ENCODE measurements around the gene CEACAM1. TPM values are rescaled to one million over a fixed set of nuclear protein-coding genes. Genes with fewer than 3 reads are reported as not detected.

CEACAM1 gene
- total and polyA plus RNA-seq, 7 donors = 0.62 to 4.8 (median 1.4) TPM

- intact Hi-C loops (cut with DNase I) = no loop called here
- Histone ChIP-seq H3K27me3 (ENCODE audit: insufficient read depth in 3 of 3, low read length in 2 of 3) (no peaks in the 10 kb centered on the region), H3K4me3 (no peak overlapping the region), H3K4me1 (no peaks in the 10 kb centered on the region), H3K27ac (no peak overlapping the region), H3K36me3 (ENCODE audit: insufficient read depth in 1 of 2, low read depth in 1 of 2) (no peaks in the 10 kb centered on the region), H3K9me3 (no peaks in the 10 kb centered on the region)
- no peak for TF ChIP-seq CTCF (IDR thresholded peaks at IDR 0.05)
- ATAC-seq (no peak), DNase-seq (no peak)
- 50 to 59% (median 54%) methylated on average over 10 of the region's 10 CpGs for WGBS, 3 donors
These were observed 27.5 kb upstream of the CEACAM1 start for GRCh38 chr19:42555801-42556200.

- intact Hi-C loops (cut with DNase I) = no loop called here
- DNase-seq (no peak), ATAC-seq (no peak)
- H3K27me3 ChIP-seq (ENCODE audit: insufficient read depth in 3 of 3, low read length in 2 of 3) = no peaks in the 10 kb centered on the region
- 25 to 27% (median 26%) methylated on average over 5 of the region's 5 CpGs for WGBS, 3 donors
- no peaks in the 10 kb centered on the region for H3K4me1 ChIP-seq
- H3K9me3 ChIP-seq = no peaks in the 10 kb centered on the region
- H3K36me3 ChIP-seq (ENCODE audit: insufficient read depth in 1 of 2, low read depth in 1 of 2) = no peaks in the 10 kb centered on the region
- H3K27ac ChIP-seq = no peak overlapping the region
- no peak for TF ChIP-seq CTCF (IDR thresholded peaks at IDR 0.05)
- no peak overlapping the region for H3K4me3 ChIP-seq
These were observed 27.0 kb upstream of the CEACAM1 start for GRCh38 chr19:42555317-42555716.

- Histone ChIP-seq H3K9me3 (no peaks in the 10 kb centered on the region), H3K27ac (no peak overlapping the region), H3K27me3 (ENCODE audit: insufficient read depth in 3 of 3, low read length in 2 of 3) (no peaks in the 10 kb centered on the region), H3K4me1 (no peaks in the 10 kb centered on the region), H3K36me3 (ENCODE audit: insufficient read depth in 1 of 2, low read depth in 1 of 2) (no peaks in the 10 kb centered on the region), H3K4me3 (no peak overlapping the region)
- no peak for TF ChIP-seq CTCF (IDR thresholded peaks at IDR 0.05)
- intact Hi-C loops (cut with DNase I) = no loop called here
- no peak for ATAC-seq
- DNase-seq = no peak
- WGBS, 3 donors = 83 to 96% (median 89%) methylated on average over 3 of the region's 3 CpGs
These were observed 25.8 kb upstream of the CEACAM1 start for GRCh38 chr19:42554046-42554575.

- Histone ChIP-seq H3K4me1 (no peaks in the 10 kb centered on the region), H3K27me3 (ENCODE audit: insufficient read depth in 3 of 3, low read length in 2 of 3) (no peaks in the 10 kb centered on the region), H3K9me3 (no peaks in the 10 kb centered on the region), H3K27ac (no peak overlapping the region), H3K4me3 (no peak overlapping the region), H3K36me3 (ENCODE audit: insufficient read depth in 1 of 2, low read depth in 1 of 2) (no peaks in the 10 kb centered on the region)
- 64 to 73% (median 70%) methylated on average over 8 of the region's 8 CpGs for WGBS, 3 donors
- no peak for TF ChIP-seq CTCF (IDR thresholded peaks at IDR 0.05)
- DNase-seq = no peak
- peak in 1 of 4 donors; percentile 42 for ATAC-seq
- intact Hi-C loops (cut with DNase I) = no loop called here
These were observed 25.2 kb upstream of the CEACAM1 start for GRCh38 chr19:42553292-42554045.

Measured in psoas muscle (tissue), 8 donors.